NT2/D1 (cell line): ENCODE results near the gene PTPRG.

ENCODE experiments used
- YY1 ChIP-seq: IDR thresholded peaks from 2 replicates; pipeline ENCODE4 v1.6.1; 2011; ENCODE audit not compliant: insufficient read length, insufficient read depth
- ZNF274 ChIP-seq: IDR thresholded peaks from 2 replicates; pipeline ENCODE4 v1.6.1; 2011; ENCODE audit warnings: mild to moderate bottlenecking, low read depth, low read length

- no peak for TF ChIP-seq ZNF274
- TF ChIP-seq YY1 = no peak
Observed at GRCh38 chr3:61776390-61776789, 215.0 kb downstream of the PTPRG start.
